Pancreas (tissue), 10 donors: ENCODE measurements around the gene CALD1. TPM values are rescaled to one million over a fixed set of nuclear protein-coding genes. Genes with fewer than 3 reads are reported as not detected.

Source experiments
- ATAC-seq, 4 donors: fragments of 200-7000 bp; cut with Tn5 transposase; one replicate each; pipeline versions ENCODE4 v1.8.0 to v1.9.1; 2020; ENCODE audit warnings: mild to moderate bottlenecking in 4 of 4, moderate library complexity in 4 of 4
- DNase-seq, 6 donors: peaks; one replicate each; pipeline ENCODE4 v3.0.0-alpha.2; 2020
- FAIRE-seq: peaks from 2 replicates; lab custom pipeline; 2012; peaks lifted over from hg19 to GRCh38; lab: Jason Lieb, UNC
- H3K27ac ChIP-seq, 4 donors: fragments of 200-600 bp; sonication (generic); 1 replicate in 3 of 4; 2 replicates in 1 of 4; pipeline versions ENCODE4 v1.5.0 to v1.8.0; 2020
- H3K27me3 ChIP-seq, 4 donors: fragments of 200-600 bp; one replicate each; pipeline ENCODE4 v1.8.0; 2021
- H3K36me3 ChIP-seq, 3 donors: fragments of 200-600 bp; sonication (generic) in 1 of 3; one replicate each; pipeline versions ENCODE4 v1.5.0 to v1.8.0; 2020 to 2021
- H3K4me1 ChIP-seq, 3 donors: fragments of 200-600 bp; one replicate each; pipeline ENCODE4 v1.8.0; 2021
- H3K4me3 ChIP-seq, 4 donors: fragments of 200-600 bp; sonication (generic) in 2 of 4; one replicate each; pipeline versions ENCODE4 v1.5.0 to v1.8.0; 2020 to 2021
- H3K9me3 ChIP-seq, 4 donors: fragments of 200-600 bp; one replicate each; pipeline ENCODE4 v1.8.0; 2021
- CTCF ChIP-seq, 4 donors: fragments of 200-600 bp; sonication (generic) in 3 of 4; IDR thresholded peaks; one replicate each; pipeline versions ENCODE4 v1.5.0 to v1.8.0; 2021; ENCODE audit warnings: antibody characterized with exemption in 4 of 4
- WGBS, 2 donors: extraction: QIAGEN DNeasy Blood & Tissue Kit; methylation state at CpG; one replicate each; pipeline ENCODE4 v1.1.7; 2013; 5-methylcytosine and 5-hydroxymethylcytosine counted together
- intact Hi-C, 3 donors: fragments of 100-400 bp; cut with DNase I; formaldehyde crosslinking; loops; one replicate each; pipeline versions ENCODE4 v1.11.1 to v1.14.2; 2022
- polyA plus RNA-seq, 2 donors: library from polyadenylated mRNA; stranded (reverse); fragments of 200-250 nt; gene quantifications; one replicate each; pipeline ENCODE4 v1.2.3, GENCODE V29; 2013
- total RNA-seq, 6 donors: library from RNA; stranded (reverse); fragmentation: NEBNext Ultra II Directional in 4 of 6; extraction: Animal tissue kit (Norgen Biotek cat#: 25700) in 4 of 6; gene quantifications; one replicate each; pipeline versions ENCODE4 v1.2.1 to v1.2.4, GENCODE V29; 2021 to 2023
- donor health status: healthy with polysubstance abuse.
- donor health status: DM: no; HTN: no; CAD: no; lungs with moderate emphysema.
- donor health status: DM: no; HTN: no; CAD: no.
- donor health status: control.
- donor health status: control.
- donor health status: Bipolar disorder and iron deficiency.
- donor health status: DM: yes; HTN: yes; CAD: no.
- donor health status: DM: no; HTN: no; CAD: no.
- donor health status: DM: no; HTN: no; CAD: no.
- donor health status: DM: yes; HTN: yes; CAD: no.

Gene CALD1
- total and polyA plus RNA-seq, 8 donors, result 17.0 to 85.8 (median 33.2) TPM

GRCh38 chr7:134818613-134819345 is 39.3 kb downstream of the CALD1 start:
- intact Hi-C loops, result no loop called here
- WGBS, 2 donors, result 88 to 91% methylated on average over 9 of the region's 9 CpGs
- TF ChIP-seq CTCF (IDR thresholded peaks at IDR 0.05), result no peak
- Histone ChIP-seq H3K9me3 (no peaks in the 10 kb centered on the region), H3K27me3 (no peaks in the 10 kb centered on the region), H3K4me1 (no peaks in the 10 kb centered on the region), H3K36me3 (no peaks in the 10 kb centered on the region), H3K27ac (no peak overlapping the region), H3K4me3 (no peak overlapping the region)
- DNase-seq (no peak), ATAC-seq (no peak), FAIRE-seq (no peak)

- WGBS, 2 donors, result 94 to 95% methylated on average over 4 of the region's 4 CpGs
- H3K27ac ChIP-seq, result no peak overlapping the region
- TF ChIP-seq CTCF (IDR thresholded peaks at IDR 0.05), result no peak
- no peak for ATAC-seq
- DNase-seq, result no peak
- intact Hi-C loops, result no loop called here
- FAIRE-seq, result no peak
- H3K27me3 ChIP-seq, result no peaks in the 10 kb centered on the region
- H3K9me3 ChIP-seq, result no peaks in the 10 kb centered on the region
- no peak overlapping the region for H3K4me3 ChIP-seq
- no peaks in the 10 kb centered on the region for H3K4me1 ChIP-seq
- no peaks in the 10 kb centered on the region for H3K36me3 ChIP-seq
Observed at GRCh38 chr7:134819401-134819800, 40.0 kb downstream of the CALD1 start.

- peak; percentile 66 for FAIRE-seq
- no peak overlapping the region for H3K27ac ChIP-seq
- TF ChIP-seq CTCF (IDR thresholded peaks at IDR 0.05), result no peak
- H3K36me3 ChIP-seq, result no peaks in the 10 kb centered on the region
- H3K9me3 ChIP-seq, result no peaks in the 10 kb centered on the region
- H3K4me3 ChIP-seq, result no peak overlapping the region
- no peak for DNase-seq
- intact Hi-C loops, result no loop called here
- no peaks in the 10 kb centered on the region for H3K4me1 ChIP-seq
- no peak for ATAC-seq
- WGBS, 2 donors, result 81 to 83% methylated on average over 2 of the region's 2 CpGs
- H3K27me3 ChIP-seq, result no peaks in the 10 kb centered on the region
Observed at GRCh38 chr7:134820295-134820694, 40.9 kb downstream of the CALD1 start.

- no peaks in the 10 kb centered on the region for H3K4me1 ChIP-seq
- TF ChIP-seq CTCF (IDR thresholded peaks at IDR 0.05), result no peak
- FAIRE-seq (no peak), ATAC-seq (no peak), DNase-seq (no peak)
- H3K9me3 ChIP-seq, result no peaks in the 10 kb centered on the region
- H3K27ac ChIP-seq, result no peak overlapping the region
- no peak overlapping the region for H3K4me3 ChIP-seq
- 86 to 89% methylated on average over 3 of the region's 3 CpGs for WGBS, 2 donors
- no peaks in the 10 kb centered on the region for H3K36me3 ChIP-seq
- H3K27me3 ChIP-seq, result no peaks in the 10 kb centered on the region
- intact Hi-C loops, result no loop called here
Observed at GRCh38 chr7:134820778-134821177, 41.3 kb downstream of the CALD1 start.

GRCh38 chr7:134823400-134823799 is 44.0 kb downstream of the CALD1 start:
- no peaks in the 10 kb centered on the region for H3K9me3 ChIP-seq
- FAIRE-seq, result no peak
- TF ChIP-seq CTCF (IDR thresholded peaks at IDR 0.05), result no peak

More at GRCh38 chr7:134823400-134823799, 44.0 kb downstream of the CALD1 start:
- no peak for ATAC-seq
- Histone ChIP-seq H3K27me3 (no peaks in the 10 kb centered on the region), H3K4me1 (no peaks in the 10 kb centered on the region), H3K27ac (no peak overlapping the region), H3K4me3 (no peak overlapping the region), H3K36me3 (no peaks in the 10 kb centered on the region)
- no peak for DNase-seq
- WGBS, 2 donors, result 90 to 93% methylated on average over 1 of the region's 1 CpG
- intact Hi-C loops, result no loop called here
